Measurements from ENCODE around the gene IMPG2.
"Not testable (repeated sequence)": the region's sequence is repeated elsewhere in the genome, so short reads cannot be mapped to it uniquely, and the experiment has no call there.

IMPG2 gene

DNA sequence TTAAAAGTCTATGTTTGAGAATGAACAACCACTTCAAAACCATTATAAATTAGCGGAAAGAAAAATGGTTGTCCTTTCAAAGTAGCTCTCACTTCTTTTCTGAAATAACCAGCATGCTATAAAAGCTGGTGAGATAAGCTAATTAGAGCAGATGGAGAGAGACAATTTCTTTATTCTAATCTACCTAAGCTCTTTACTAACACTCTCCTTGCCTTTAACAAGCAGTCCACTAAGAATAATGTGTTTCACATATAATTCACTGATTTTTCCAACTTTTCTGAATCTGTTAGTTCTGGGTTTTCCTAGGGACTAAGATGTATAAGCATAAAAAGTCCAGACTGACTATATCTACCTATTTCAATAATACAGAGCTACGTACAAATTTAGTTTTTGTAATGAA is at the start of gene IMPG2:
Gene IMPG2, minus strand, starts transcription at position 101 of the 400 bp plus-strand sequence. CDS start 203 bp downstream, outside the sequence.
- no peak for DNase-seq

- DNase-seq = no peak
Observed at GRCh38 chr3:101362406-101362805, 42.0 kb upstream of the IMPG2 start.

DNA sequence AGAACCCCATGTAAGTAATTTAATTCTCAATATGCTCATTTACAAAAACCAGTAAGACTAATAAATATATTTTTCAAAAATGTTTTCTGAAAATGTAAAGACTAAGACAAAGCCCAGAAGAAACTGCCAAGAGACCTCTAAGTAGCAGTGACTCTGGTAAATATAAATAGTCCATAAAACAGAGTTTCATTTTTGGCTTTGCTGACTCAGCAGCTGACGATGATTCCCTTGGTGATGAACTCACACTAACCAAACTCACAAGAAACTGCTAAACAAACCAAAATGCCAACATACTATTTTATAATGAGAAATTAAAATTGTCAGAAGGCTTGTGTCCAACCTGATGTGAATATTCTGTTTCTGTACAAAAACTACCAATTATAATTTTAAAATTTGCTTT is 31.5 kb upstream of the IMPG2 start:
- DNase-seq = no peak

DNA sequence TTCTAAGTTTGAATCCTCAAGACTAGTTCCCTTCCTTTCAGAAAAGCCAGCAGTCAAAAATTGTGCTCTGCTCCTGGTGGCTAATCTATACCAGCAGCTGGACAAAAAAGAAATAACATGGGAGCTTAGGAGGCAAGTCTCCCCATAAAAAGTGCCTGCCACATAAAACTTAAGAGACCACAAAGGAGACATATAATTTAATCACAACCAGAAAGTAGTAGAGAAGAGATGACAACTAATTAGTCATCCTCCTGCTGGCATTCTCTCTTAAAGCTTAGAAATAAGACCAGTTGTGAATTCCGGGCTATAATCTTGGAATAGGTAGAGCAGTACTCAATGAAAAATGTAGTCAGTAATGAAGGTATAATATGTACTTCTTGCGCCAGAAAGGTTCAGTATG is 20.2 kb upstream of the IMPG2 start:
- no peak for DNase-seq

- no peak for DNase-seq
Observed at GRCh38 chr3:101333883-101334282, 13.5 kb upstream of the IMPG2 start.

DNA sequence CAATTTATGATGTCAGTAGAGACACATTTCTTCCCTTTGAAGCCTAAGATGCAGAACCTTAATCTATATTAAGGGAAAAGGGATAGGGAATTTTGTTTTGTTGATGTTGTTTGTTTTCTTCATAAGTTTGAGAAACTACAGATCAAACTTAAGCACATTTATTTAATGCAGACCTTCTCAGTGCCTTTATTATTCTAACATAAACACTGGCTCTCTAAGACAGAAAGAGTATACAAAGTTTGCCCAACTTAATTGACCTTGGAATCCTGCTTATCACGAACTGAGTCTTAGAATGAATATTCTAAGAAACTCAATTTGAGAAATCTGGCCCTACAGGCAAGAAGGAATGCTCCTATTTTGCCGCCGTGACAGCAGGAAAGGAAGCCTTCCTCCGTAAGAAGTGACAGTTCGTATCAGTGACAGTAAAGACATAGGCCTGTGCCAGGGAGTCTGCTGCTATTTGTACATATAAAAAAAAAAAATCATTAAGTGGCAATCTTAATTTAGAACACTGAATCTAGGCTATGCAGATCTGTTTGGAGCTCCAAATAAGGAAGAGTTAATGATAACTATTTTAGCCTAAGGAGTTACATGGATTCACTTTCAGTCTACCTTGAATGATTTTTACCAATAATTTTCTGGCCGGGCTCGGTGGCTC is 8.8 kb upstream of the IMPG2 start:
- no peak for DNase-seq

GRCh38 chr3:101325393-101326134 is 5.2 kb upstream of the IMPG2 start:
- DNase-seq = no peak

- DNase-seq = no peak
Observed at GRCh38 chr3:101319531-101319930, 844 bp downstream of the IMPG2 start.

DNA sequence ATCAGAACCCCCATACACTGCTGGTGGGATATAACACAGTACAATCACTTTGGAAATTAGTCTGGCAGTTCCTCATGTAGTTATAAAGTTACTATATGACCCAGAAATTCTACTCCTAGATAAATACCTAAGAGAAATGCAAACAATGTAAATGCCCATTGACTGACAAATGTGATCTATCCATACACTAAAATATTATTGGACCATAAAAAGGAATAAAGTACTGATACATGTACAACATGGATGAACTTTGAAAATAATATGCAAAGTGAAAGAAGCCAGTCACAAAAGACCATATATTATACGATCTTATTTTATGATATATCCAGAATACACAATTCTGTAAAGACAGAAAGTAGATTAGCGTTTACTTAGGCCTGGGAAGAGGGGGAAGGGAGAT is 7.8 kb downstream of the IMPG2 start:
- no peak for DNase-seq

GRCh38 chr3:101311676-101312075 is 8.7 kb downstream of the IMPG2 start:
- no peak for DNase-seq

GRCh38 chr3:101310978-101311375 is 9.4 kb downstream of the IMPG2 start:
- no peak for DNase-seq

DNA sequence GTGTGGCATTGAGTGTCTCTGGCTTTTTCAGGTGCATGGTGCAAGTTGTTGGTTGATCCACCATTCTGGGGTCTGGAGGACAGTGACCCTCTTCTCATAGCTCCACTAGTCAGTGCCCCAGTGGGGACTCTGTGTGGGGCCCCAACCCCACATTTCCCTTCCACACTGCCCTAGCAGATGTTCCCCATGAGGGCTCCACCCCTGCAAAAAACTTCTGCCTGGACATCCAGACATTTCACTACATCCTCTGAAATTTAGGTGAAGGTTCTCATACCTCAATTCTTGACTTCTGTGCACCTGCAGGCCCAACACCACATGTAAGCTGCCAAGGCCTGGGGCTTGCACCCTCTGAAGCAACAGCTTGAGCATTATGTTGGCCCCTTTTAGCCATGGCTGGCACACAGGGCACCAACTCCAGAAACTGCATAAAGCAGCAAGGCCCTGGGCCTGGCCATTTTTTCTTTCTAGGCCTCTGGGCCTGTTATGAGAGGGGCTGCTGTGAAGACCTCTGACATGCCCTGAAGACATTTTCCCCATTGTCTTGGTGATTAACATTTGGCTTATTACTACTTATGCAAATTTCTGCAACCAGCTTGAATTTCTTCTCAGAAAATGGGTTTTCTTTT is 12.1 kb downstream of the IMPG2 start:
- DNase-seq = not testable (repeated sequence)

DNA sequence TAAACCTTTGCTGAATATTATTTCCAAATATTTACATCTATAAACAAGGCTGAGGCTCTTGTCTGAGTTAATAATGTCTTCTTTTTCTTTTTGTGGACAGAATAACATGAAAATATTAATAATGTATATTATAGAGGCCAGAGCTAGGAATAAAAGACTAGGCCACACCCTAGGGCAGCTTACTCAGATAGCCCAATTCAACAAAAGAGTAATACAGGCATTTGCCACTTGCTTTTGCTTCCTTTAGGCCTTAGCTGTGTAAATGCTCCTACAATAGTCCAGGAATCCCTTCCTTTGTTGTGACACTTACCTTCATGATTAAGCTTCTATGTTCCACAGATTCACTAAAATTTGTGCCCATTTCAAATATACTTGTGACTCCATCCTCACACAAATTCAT is 16.5 kb downstream of the IMPG2 start:
- DNase-seq = no peak

DNA sequence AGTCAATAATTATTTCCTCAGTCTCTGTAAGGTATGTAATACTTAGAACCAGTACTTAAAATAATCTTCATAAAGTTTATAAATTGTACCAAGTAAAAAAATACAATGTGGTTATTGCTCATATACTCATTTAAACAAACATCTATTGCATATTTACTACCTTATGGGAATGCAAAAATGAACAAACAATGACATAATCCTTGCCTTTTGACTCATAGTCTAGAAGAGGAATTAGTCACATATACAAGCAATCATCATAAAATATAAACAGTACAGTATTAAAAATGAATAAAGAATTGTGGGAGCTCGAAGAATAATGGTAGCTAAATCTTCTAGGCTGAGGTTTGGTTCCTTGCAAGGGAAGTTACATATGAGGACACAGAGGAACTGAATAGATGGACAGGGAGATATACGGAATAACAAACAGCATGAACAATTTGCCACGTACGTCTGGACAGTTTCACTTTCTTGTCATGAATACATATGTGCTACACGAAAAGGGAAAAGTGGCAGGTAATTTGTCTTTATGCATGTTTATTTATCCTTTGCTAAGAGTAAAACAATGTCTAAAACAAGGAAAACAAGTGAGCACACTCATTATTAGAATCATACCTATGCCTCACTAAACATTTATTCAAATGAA is 17.2 kb downstream of the IMPG2 start:
- no peak for DNase-seq

- DNase-seq = no peak
Observed at GRCh38 chr3:101300073-101300472, 20.3 kb downstream of the IMPG2 start.

DNA sequence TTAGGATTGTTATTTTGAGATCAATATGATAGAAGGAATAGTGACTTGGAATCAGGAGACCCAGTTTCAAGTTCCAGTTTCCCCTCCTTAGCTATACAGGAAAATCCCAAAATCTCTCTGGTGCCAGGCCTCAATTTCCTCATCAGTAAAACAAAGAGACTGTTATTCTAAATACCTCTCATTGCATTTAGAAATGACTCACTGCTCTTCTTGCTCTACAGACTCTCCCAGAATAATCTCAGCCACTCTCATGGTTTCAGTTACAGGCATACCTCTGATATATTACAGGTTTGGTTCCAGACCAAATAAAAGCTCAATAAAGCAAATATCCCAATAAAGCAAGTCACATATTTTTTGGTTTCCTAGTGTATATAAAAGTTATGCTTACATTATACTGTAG is 28.3 kb downstream of the IMPG2 start:
- DNase-seq = no peak

- DNase-seq = no peak
Observed at GRCh38 chr3:101288294-101288693, 32.1 kb downstream of the IMPG2 start.

- no peak for DNase-seq
Observed at GRCh38 chr3:101284757-101285156, 35.6 kb downstream of the IMPG2 start.

GRCh38 chr3:101281521-101282030 is 38.8 kb downstream of the IMPG2 start:
- DNase-seq = no peak

DNA sequence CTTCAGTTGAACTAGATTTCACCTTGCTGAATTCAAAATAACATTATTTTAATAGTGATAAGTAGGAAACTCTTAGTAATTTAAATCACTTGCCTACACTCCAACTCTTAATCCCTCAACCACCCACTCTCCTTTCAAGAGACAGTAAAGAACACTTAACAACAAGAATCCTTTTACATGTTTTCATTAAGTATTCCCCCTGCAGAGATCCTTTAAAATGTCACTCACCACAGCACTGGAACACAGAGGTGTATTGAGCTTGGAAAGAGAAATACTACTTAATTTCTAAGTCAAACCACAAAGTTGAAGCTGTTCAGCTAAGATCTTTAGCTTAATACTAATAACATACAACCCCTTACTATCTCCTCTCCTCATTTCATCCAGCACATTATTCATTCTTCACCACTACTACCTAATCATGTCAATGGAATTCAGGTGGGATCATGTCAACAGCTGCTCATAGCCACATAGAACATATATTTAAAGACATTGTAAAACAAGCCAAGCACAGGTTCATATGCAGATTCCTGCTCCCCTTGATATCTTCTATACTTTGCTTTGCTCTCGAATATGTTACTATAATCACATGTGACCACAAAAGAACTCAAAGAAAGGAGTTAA is 40.5 kb downstream of the IMPG2 start:
- no peak for DNase-seq

DNA sequence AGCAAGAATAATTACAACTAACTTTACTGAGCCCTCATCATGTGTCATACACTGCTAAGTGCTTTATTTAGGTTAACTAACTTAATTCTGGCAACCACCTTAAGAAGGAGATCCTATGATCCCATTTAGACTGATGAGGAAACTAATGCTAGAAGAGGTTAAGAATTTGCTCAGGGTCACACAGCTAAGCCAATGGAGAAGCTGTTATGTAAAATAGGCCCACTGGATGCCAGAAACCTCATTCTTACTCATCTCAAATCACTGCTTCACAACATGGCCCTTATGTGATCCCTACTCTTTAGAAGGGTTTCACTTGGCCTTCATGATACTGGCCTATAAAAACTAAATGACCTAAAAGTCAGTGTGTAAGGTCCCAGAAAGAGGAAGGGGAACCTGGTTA is 41.2 kb downstream of the IMPG2 start:
- no peak for DNase-seq

DNA sequence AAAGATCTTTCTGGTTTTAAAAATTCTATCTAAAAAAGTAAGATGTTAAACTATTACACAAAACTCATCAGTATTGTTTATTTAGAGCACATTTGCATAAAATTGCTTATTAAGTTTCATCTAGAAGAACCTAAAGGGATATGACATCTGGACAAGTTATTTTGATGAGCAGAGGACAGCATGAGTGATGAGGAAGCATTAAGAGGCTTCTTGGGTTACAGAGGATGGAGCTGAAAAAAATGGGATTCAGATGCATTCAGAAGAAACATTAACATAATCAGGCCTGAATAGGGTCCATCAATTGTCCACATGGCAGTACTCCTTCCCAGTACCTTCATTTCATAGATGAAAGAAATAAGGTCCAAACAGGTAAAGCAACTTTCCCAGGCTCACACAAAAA is 41.6 kb downstream of the IMPG2 start:
- no peak for DNase-seq

DNA sequence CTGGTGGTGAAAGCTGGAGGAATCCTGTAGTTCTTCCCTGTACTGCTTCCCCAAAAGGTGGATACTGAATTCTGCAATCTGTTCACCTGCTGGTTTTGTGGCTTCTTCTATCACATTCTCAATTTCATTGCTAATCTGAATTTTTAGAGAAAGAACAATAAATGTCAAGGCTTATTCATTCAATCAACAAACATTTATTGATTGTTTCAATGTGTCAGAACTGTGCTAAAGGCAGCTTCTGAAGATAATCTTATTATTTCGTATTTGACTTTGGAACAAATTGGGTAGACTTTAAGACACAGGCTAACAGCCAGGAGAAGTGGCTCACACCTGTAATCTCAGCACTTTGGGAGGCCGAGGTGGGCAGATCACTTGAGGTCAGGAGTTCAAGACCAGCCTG is 46.8 kb downstream of the IMPG2 start:
- DNase-seq = no peak
